T-helper 2 cell treated with Interferon-gamma antibody and Interleukin-4, amounts not matched to agents 5 μg/mL and 100 μg/mL, for 36 hours (primary cell): ENCODE data around the gene SUSD6.

Experiments
- DNase-seq: peaks from one replicate; pipeline ENCODE4 v3.0.0; 2021; ENCODE audit warnings: low spot score
- H3K27ac Mint-ChIP-seq: one replicate; pipeline ENCODE4 v1.8.0; 2021; ENCODE audit warnings: mild to moderate bottlenecking, mixed read lengths
- H3K27me3 Mint-ChIP-seq: one replicate; pipeline ENCODE4 v1.8.0; 2021; ENCODE audit warnings: low read depth, mixed read lengths
- H3K36me3 Mint-ChIP-seq: one replicate; pipeline ENCODE4 v1.8.0; 2021; ENCODE audit warnings: low read depth, mixed read lengths
- H3K4me1 Mint-ChIP-seq: one replicate; pipeline ENCODE4 v1.8.0; 2021; ENCODE audit warnings: low read depth, mixed read lengths
- H3K4me3 Mint-ChIP-seq: one replicate; pipeline ENCODE4 v1.8.0; 2022; ENCODE audit warnings: mild to moderate bottlenecking, moderate library complexity, mixed read lengths
- H3K9me3 Mint-ChIP-seq: one replicate; pipeline ENCODE4 v1.8.0; 2021; ENCODE audit warnings: mixed read lengths

The SUSD6 gene

GRCh38 chr14:69671365-69672030, 60.1 kb downstream of the SUSD6 start:
- no peak overlapping the region for H3K4me3 Mint-ChIP-seq
- H3K36me3 Mint-ChIP-seq: peaks cover 28% of the 10 kb centered on the region
- peak overlapping the region; percentile 42 for H3K27ac Mint-ChIP-seq
- H3K4me1 Mint-ChIP-seq: peaks cover 82% of the 10 kb centered on the region
- no peak for DNase-seq
- H3K9me3 Mint-ChIP-seq: peaks cover 7% of the 10 kb centered on the region
- no peaks in the 10 kb centered on the region for H3K27me3 Mint-ChIP-seq

- Mint-ChIP-seq H3K27ac (peak overlapping the region; percentile 67), H3K36me3 (peaks cover 26% of the 10 kb centered on the region), H3K4me3 (no peak overlapping the region), H3K9me3 (peaks cover 7% of the 10 kb centered on the region), H3K27me3 (no peaks in the 10 kb centered on the region), H3K4me1 (peaks cover 81% of the 10 kb centered on the region)
- DNase-seq: no peak
Observed at GRCh38 chr14:69672356-69672755, 61.0 kb downstream of the SUSD6 start.

- Mint-ChIP-seq H3K4me3 (peak overlapping the region; percentile 79), H3K27me3 (no peaks in the 10 kb centered on the region), H3K9me3 (peaks cover 3% of the 10 kb centered on the region), H3K36me3 (peaks cover 23% of the 10 kb centered on the region), H3K4me1 (peaks cover 76% of the 10 kb centered on the region), H3K27ac (peak overlapping the region; percentile 85)
- DNase-seq: no peak
Observed at GRCh38 chr14:69673104-69673503, 61.7 kb downstream of the SUSD6 start.

- peak overlapping the region; percentile 85 for H3K27ac Mint-ChIP-seq
- H3K9me3 Mint-ChIP-seq: peaks cover under 1% of the 10 kb centered on the region
- peaks cover 20% of the 10 kb centered on the region for H3K36me3 Mint-ChIP-seq
- no peak for DNase-seq
- no peaks in the 10 kb centered on the region for H3K27me3 Mint-ChIP-seq
- peaks cover 74% of the 10 kb centered on the region for H3K4me1 Mint-ChIP-seq
- peak overlapping the region; percentile 79 for H3K4me3 Mint-ChIP-seq
Observed at GRCh38 chr14:69673578-69674305, 62.3 kb downstream of the SUSD6 start.

- H3K27ac Mint-ChIP-seq: peak overlapping the region; percentile 85
- no peaks in the 10 kb centered on the region for H3K9me3 Mint-ChIP-seq
- H3K36me3 Mint-ChIP-seq: peaks cover 16% of the 10 kb centered on the region
- peaks cover 66% of the 10 kb centered on the region for H3K4me1 Mint-ChIP-seq
- H3K4me3 Mint-ChIP-seq: peak overlapping the region; percentile 79
- DNase-seq: no peak
- H3K27me3 Mint-ChIP-seq: no peaks in the 10 kb centered on the region
Observed at GRCh38 chr14:69674546-69675244, 63.3 kb downstream of the SUSD6 start.

GRCh38 chr14:69675245-69675583, 63.8 kb downstream of the SUSD6 start:
- Mint-ChIP-seq H3K27me3 (no peaks in the 10 kb centered on the region), H3K4me1 (peaks cover 62% of the 10 kb centered on the region), H3K9me3 (no peaks in the 10 kb centered on the region), H3K4me3 (peak overlapping the region; percentile 79), H3K36me3 (peaks cover 14% of the 10 kb centered on the region), H3K27ac (peak overlapping the region; percentile 85)
- no peak for DNase-seq

- no peaks in the 10 kb centered on the region for H3K27me3 Mint-ChIP-seq
- peak overlapping the region; percentile 65 for H3K4me3 Mint-ChIP-seq
- peak; percentile 57 for DNase-seq
- H3K9me3 Mint-ChIP-seq: no peaks in the 10 kb centered on the region
- peaks cover 14% of the 10 kb centered on the region for H3K36me3 Mint-ChIP-seq
- H3K4me1 Mint-ChIP-seq: peaks cover 63% of the 10 kb centered on the region
- H3K27ac Mint-ChIP-seq: peak overlapping the region; percentile 86
Observed at GRCh38 chr14:69675877-69676416, 64.6 kb downstream of the SUSD6 start.

- Mint-ChIP-seq H3K9me3 (no peaks in the 10 kb centered on the region), H3K4me3 (no peak overlapping the region), H3K36me3 (peaks cover 16% of the 10 kb centered on the region), H3K27ac (peak overlapping the region; percentile 33), H3K4me1 (peaks cover 63% of the 10 kb centered on the region), H3K27me3 (no peaks in the 10 kb centered on the region)
- no peak for DNase-seq
Observed at GRCh38 chr14:69676723-69677122, 65.3 kb downstream of the SUSD6 start.

GRCh38 chr14:69680297-69680696, 68.9 kb downstream of the SUSD6 start:
- Mint-ChIP-seq H3K4me3 (no peak overlapping the region), H3K27ac (peak overlapping the region; percentile 74), H3K4me1 (peaks cover 66% of the 10 kb centered on the region), H3K36me3 (peaks cover 20% of the 10 kb centered on the region), H3K27me3 (no peaks in the 10 kb centered on the region), H3K9me3 (no peaks in the 10 kb centered on the region)
- no peak for DNase-seq

GRCh38 chr14:69682136-69682535, 70.7 kb downstream of the SUSD6 start:
- Mint-ChIP-seq H3K9me3 (no peaks in the 10 kb centered on the region), H3K27ac (peak overlapping the region; percentile 74), H3K4me1 (peaks cover 63% of the 10 kb centered on the region), H3K36me3 (peaks cover 16% of the 10 kb centered on the region), H3K4me3 (peak overlapping the region; percentile 36), H3K27me3 (no peaks in the 10 kb centered on the region)
- no peak for DNase-seq

- DNase-seq: no peak
- Mint-ChIP-seq H3K27ac (peak overlapping the region; percentile 74), H3K4me3 (peak overlapping the region; percentile 36), H3K36me3 (peaks cover 16% of the 10 kb centered on the region), H3K9me3 (no peaks in the 10 kb centered on the region), H3K27me3 (no peaks in the 10 kb centered on the region), H3K4me1 (peaks cover 66% of the 10 kb centered on the region)
Observed at GRCh38 chr14:69682621-69683263, 71.3 kb downstream of the SUSD6 start.

GRCh38 chr14:69683971-69684370, 72.6 kb downstream of the SUSD6 start:
- peak overlapping the region; percentile 36 for H3K4me3 Mint-ChIP-seq
- peaks cover 74% of the 10 kb centered on the region for H3K4me1 Mint-ChIP-seq

GRCh38 chr14:69684461-69685217, 73.2 kb downstream of the SUSD6 start:
- Mint-ChIP-seq H3K36me3 (peaks cover 17% of the 10 kb centered on the region), H3K27ac (peak overlapping the region; percentile 74), H3K9me3 (no peaks in the 10 kb centered on the region), H3K27me3 (no peaks in the 10 kb centered on the region), H3K4me3 (peak overlapping the region; percentile 36), H3K4me1 (peaks cover 75% of the 10 kb centered on the region)
- no peak for DNase-seq

More at GRCh38 chr14:69683971-69684370, 72.6 kb downstream of the SUSD6 start:
- Mint-ChIP-seq H3K27me3 (no peaks in the 10 kb centered on the region), H3K27ac (peak overlapping the region; percentile 74), H3K9me3 (no peaks in the 10 kb centered on the region), H3K36me3 (peaks cover 16% of the 10 kb centered on the region)
- DNase-seq: no peak
